H1 (cell line): ENCODE data around the gene ADAM22. TPM values are rescaled to one million over a fixed set of nuclear protein-coding genes. Genes with fewer than 3 reads are reported as not detected.

ENCODE experiments used
- CTCF ChIA-PET: fragments of 300-600 bp; sonication (Branson Sonifier 250); formaldehyde crosslinking; loops from one replicate; lab custom pipeline; 2021; ENCODE audit not compliant: partially characterized antibody; lab: Charles Lee
- POLR2A ChIA-PET: fragments of 300-600 bp; sonication (Branson Sonifier 250); formaldehyde crosslinking; loops from one replicate; lab custom pipeline; 2021; ENCODE audit warnings: inconsistent platforms; ENCODE audit not compliant: partially characterized antibody; lab: Charles Lee
- DNase-seq, 2 experiments: peaks; one replicate each; pipeline versions ENCODE4 v3.0.0 to v3.0.0-alpha.2; 2010 to 2022; ENCODE audit warnings: low spot score in 2 of 2, low read depth in 1 of 2, mixed read lengths in 1 of 2
- FAIRE-seq: peaks from 2 replicates; lab custom pipeline; 2011; peaks lifted over from hg19 to GRCh38; lab: Jason Lieb, UNC
- H2AFZ ChIP-seq: 2 replicates; pipeline ENCODE4 v1.8.1; 2012; ENCODE audit warnings: low read length, inconsistent platforms
- H2AK5ac ChIP-seq: 2 replicates; pipeline ENCODE4 v1.6.1; 2013; ENCODE audit warnings: low read depth, low read length
- H2BK120ac ChIP-seq: replicated peaks from 2 replicates; pipeline ENCODE3; 2013; ENCODE audit warnings: low read depth, low read length, inconsistent platforms
- H2BK12ac ChIP-seq: 2 replicates; pipeline ENCODE4 v1.6.1; 2013; ENCODE audit warnings: low read depth, low read length
- H2BK15ac ChIP-seq: 2 replicates; pipeline ENCODE4 v1.6.1; 2013; ENCODE audit warnings: low read length
- H2BK20ac ChIP-seq: 2 replicates; pipeline ENCODE4 v1.6.1; 2013; ENCODE audit warnings: low read length
- H2BK5ac ChIP-seq: 2 replicates; pipeline ENCODE4 v1.6.1; 2013; ENCODE audit warnings: low read depth, low read length
- H3K14ac ChIP-seq: 2 replicates; pipeline ENCODE4 v1.6.1; 2013; ENCODE audit warnings: inconsistent platforms; ENCODE audit not compliant: insufficient read length
- H3K18ac ChIP-seq: 2 replicates; pipeline ENCODE4 v1.6.1; 2013; ENCODE audit warnings: low read length; ENCODE audit errors: extremely low read depth
- H3K23ac ChIP-seq: 2 replicates; pipeline ENCODE4 v1.6.1; 2013; ENCODE audit warnings: inconsistent platforms; ENCODE audit not compliant: insufficient read length
- H3K23me2 ChIP-seq: 2 replicates; pipeline ENCODE4 v1.6.1; 2013; ENCODE audit warnings: low read depth, low read length
- H3K27ac ChIP-seq: 2 replicates; pipeline ENCODE4 v1.6.1; 2011; ENCODE audit warnings: low read depth, low read length, inconsistent platforms
- H3K27me3 ChIP-seq, 4 experiments: replicated peaks in 1 of 4; 1 replicate in 1 of 4; 2 replicates in 3 of 4; pipeline versions ENCODE4 v1.6.1 to v1.8.1; 2011 to 2013; ENCODE audit warnings: low read length in 3 of 4, mild to moderate bottlenecking in 3 of 4, inconsistent platforms in 2 of 4, mixed read lengths in 2 of 4, moderate library complexity in 1 of 4; ENCODE audit not compliant: control insufficient read depth in 3 of 4, insufficient read depth in 3 of 4; ENCODE audit errors: extremely low read depth in 1 of 4
- H3K36me3 ChIP-seq, 4 experiments: 2 replicates each; pipeline versions ENCODE4 v1.6.1 to v1.8.1; 2011 to 2013; ENCODE audit warnings: mild to moderate bottlenecking in 4 of 4, low read length in 3 of 4, moderate library complexity in 2 of 4, control low read depth in 1 of 4, inconsistent platforms in 1 of 4; ENCODE audit not compliant: insufficient read depth in 4 of 4, control insufficient read depth in 2 of 4
- H3K4ac ChIP-seq: replicated peaks from 2 replicates; pipeline ENCODE3; 2013; ENCODE audit warnings: low read length, low read depth, mixed read lengths, inconsistent platforms; ENCODE audit not compliant: insufficient read length
- H3K4me1 ChIP-seq, 4 experiments: replicated peaks in 1 of 4; 1 replicate in 1 of 4; 2 replicates in 3 of 4; pipeline versions ENCODE4 v1.6.1 to v1.8.1; 2011 to 2013; ENCODE audit warnings: low read length in 3 of 4, inconsistent platforms in 2 of 4, mixed read lengths in 1 of 4; ENCODE audit not compliant: insufficient read depth in 4 of 4, control insufficient read depth in 3 of 4
- H3K4me2 ChIP-seq, 2 experiments: 2 replicates each; pipeline versions ENCODE4 v1.6.1 to v1.8.1; 2011 to 2013; ENCODE audit warnings: low read depth in 2 of 2, low read length in 2 of 2, control low read depth in 1 of 2, inconsistent platforms in 1 of 2, mild to moderate bottlenecking in 1 of 2; ENCODE audit not compliant: insufficient read depth in 1 of 2
- H3K4me3 ChIP-seq, 4 experiments: fragments of 200-600, 300-600 bp in 1 of 4; sonication (generic), shearing (Covaris generic), sonication (Bioruptor Twin) in 1 of 4; 2 replicates each; pipeline versions ENCODE4 v1.5.1 to v1.8.1; 2011 to 2016; ENCODE audit warnings: low read length in 4 of 4, low read depth in 3 of 4, control low read depth in 2 of 4, inconsistent platforms in 2 of 4, mild to moderate bottlenecking in 2 of 4, mixed read lengths in 1 of 4, moderate library complexity in 1 of 4; ENCODE audit not compliant: insufficient read depth in 2 of 4; ENCODE audit errors: extremely low read depth in 1 of 4
- H3K56ac ChIP-seq: replicated peaks from 2 replicates; pipeline ENCODE3; 2013; ENCODE audit warnings: low read depth, mild to moderate bottlenecking, mixed read lengths, low read length, inconsistent platforms; ENCODE audit not compliant: insufficient read length
- H3K79me1 ChIP-seq: 2 replicates; pipeline ENCODE4 v1.6.1; 2013; ENCODE audit warnings: low read depth, low read length, control low read depth
- H3K79me2 ChIP-seq, 2 experiments: 2 replicates each; pipeline versions ENCODE4 v1.6.1 to v1.8.1; 2012 to 2013; ENCODE audit warnings: low read length in 2 of 2, mild to moderate bottlenecking in 2 of 2, inconsistent platforms in 1 of 2; ENCODE audit not compliant: insufficient read depth in 2 of 2, control insufficient read depth in 1 of 2
- H3K9ac ChIP-seq, 4 experiments: replicated peaks in 1 of 4; 1 replicate in 1 of 4; 2 replicates in 3 of 4; pipeline versions ENCODE4 v1.6.1 to v1.8.1; 2011 to 2013; ENCODE audit warnings: low read depth in 3 of 4, low read length in 3 of 4, control low read depth in 2 of 4, mild to moderate bottlenecking in 2 of 4, moderate library complexity in 2 of 4, inconsistent platforms in 1 of 4; ENCODE audit errors: extremely low read depth in 1 of 4
- H3K9me3 ChIP-seq, 2 experiments: 2 replicates each; pipeline versions ENCODE4 v1.6.1 to v1.8.1; 2012 to 2013; ENCODE audit warnings: mild to moderate bottlenecking in 2 of 2, moderate library complexity in 2 of 2, control low read depth in 1 of 2, inconsistent platforms in 1 of 2, low read depth in 1 of 2, low read length in 1 of 2, mixed read lengths in 1 of 2; ENCODE audit not compliant: insufficient read depth in 2 of 2
- H4K20me1 ChIP-seq, 2 experiments: replicated peaks in 1 of 2; 2 replicates each; pipeline versions ENCODE3 to v1.8.1; 2011 to 2013; ENCODE audit warnings: inconsistent platforms in 2 of 2, low read length in 2 of 2, mild to moderate bottlenecking in 1 of 2; ENCODE audit not compliant: insufficient read depth in 2 of 2, control insufficient read depth in 1 of 2
- H4K5ac ChIP-seq: 2 replicates; pipeline ENCODE4 v1.6.1; 2013; ENCODE audit warnings: low read length, low read depth, mixed read lengths, inconsistent platforms; ENCODE audit not compliant: insufficient read length
- H4K8ac ChIP-seq: 2 replicates; pipeline ENCODE4 v1.8.0; 2013; ENCODE audit warnings: mild to moderate bottlenecking, moderate library complexity, low read length, inconsistent platforms; ENCODE audit not compliant: insufficient read depth; ENCODE audit errors: extremely low read depth
- H4K91ac ChIP-seq: replicated peaks from 2 replicates; pipeline ENCODE3; 2013; ENCODE audit warnings: low read length, mixed read lengths, inconsistent platforms; ENCODE audit not compliant: insufficient read length
- CBX5 ChIP-seq: fragments of 300-800, 300-1000 bp; sonication (generic); IDR thresholded peaks from 2 replicates; pipeline ENCODE4 v1.7.1; 2016; ENCODE audit warnings: antibody characterized with exemption, low read length, low read depth
- CEBPB ChIP-seq: IDR thresholded peaks from 2 replicates; pipeline ENCODE4 v1.6.1; 2012; ENCODE audit warnings: low read depth, low read length
- CHD1 ChIP-seq: IDR thresholded peaks from 2 replicates; pipeline ENCODE4 v1.6.1; 2012; ENCODE audit warnings: low read depth, low read length, improper control_type of control experiment
- CREB1 ChIP-seq: IDR thresholded peaks from 2 replicates; pipeline ENCODE4 v1.6.1; 2012; ENCODE audit warnings: inconsistent platforms
- NANOG ChIP-seq: IDR thresholded peaks from 2 replicates; pipeline ENCODE4 v1.6.1; 2011; ENCODE audit warnings: low read length, low read depth, mild to moderate bottlenecking, inconsistent platforms; ENCODE audit not compliant: insufficient read depth, poor library complexity, severe bottlenecking
- NRF1 ChIP-seq: IDR thresholded peaks from 2 replicates; pipeline ENCODE4 v1.6.1; 2011; ENCODE audit warnings: mild to moderate bottlenecking, low read depth, low read length, improper control_type of control experiment
- POLR2A ChIP-seq, 2 experiments: IDR thresholded peaks; 1 replicate in 1 of 2; 2 replicates in 1 of 2; pipeline ENCODE4 v1.6.1; 2011; ENCODE audit warnings: low read depth in 2 of 2, low read length in 2 of 2, mild to moderate bottlenecking in 2 of 2; ENCODE audit errors: control extremely low read depth in 1 of 2
- POU5F1 ChIP-seq: IDR thresholded peaks from 2 replicates; pipeline ENCODE4 v1.6.1; 2011; ENCODE audit warnings: low read depth, mild to moderate bottlenecking, low read length, moderate library complexity
- RFX5 ChIP-seq: IDR thresholded peaks from 2 replicates; pipeline ENCODE4 v1.6.1; 2011; ENCODE audit warnings: low read depth, low read length, improper control_type of control experiment, borderline replicate concordance
- RXRA ChIP-seq: IDR thresholded peaks from 2 replicates; pipeline ENCODE4 v1.6.1; 2011; ENCODE audit warnings: low read depth, mild to moderate bottlenecking, low read length, moderate library complexity; ENCODE audit not compliant: insufficient read depth
- SIX5 ChIP-seq: IDR thresholded peaks from 2 replicates; pipeline ENCODE4 v1.6.1; 2011; ENCODE audit warnings: mild to moderate bottlenecking, low read depth, low read length
- SP2 ChIP-seq: IDR thresholded peaks from 2 replicates; pipeline ENCODE4 v1.6.1; 2012; ENCODE audit warnings: mild to moderate bottlenecking, low read length, inconsistent platforms
- TCF12 ChIP-seq: IDR thresholded peaks from 2 replicates; pipeline ENCODE4 v1.6.1; 2011; ENCODE audit warnings: low read depth, mild to moderate bottlenecking, low read length
- ZNF274 ChIP-seq: IDR thresholded peaks from 2 replicates; pipeline ENCODE4 v1.7.0; 2012; ENCODE audit warnings: low read length, borderline replicate concordance; ENCODE audit errors: extremely low read depth
- WGBS, 2 experiments: shearing (Covaris generic) in 1 of 2; methylation state at CpG; one replicate each; pipeline versions ENCODE4 v1.1.6 to v1.1.7; 2013 to 2015; ENCODE audit warnings: low lambda C conversion rate in 2 of 2, mixed read lengths in 2 of 2, inconsistent platforms in 1 of 2, low coverage in 1 of 2, missing lambda C conversion rate in 1 of 2; ENCODE audit not compliant: insufficient replicate concordance in 2 of 2, insufficient coverage in 1 of 2, insufficient read length in 1 of 2; ENCODE audit errors: extremely low coverage in 1 of 2, missing lambda C conversion rate in 1 of 2; 5-methylcytosine and 5-hydroxymethylcytosine counted together
- polyA plus RNA-seq, 7 experiments: library from polyadenylated mRNA; depleted of rRNA in 3 of 7; stranded (reverse) in 5 of 7; unstranded in 2 of 7; fragments of >200 nt in 5 of 7; fragments of 200-250 nt in 2 of 7; gene quantifications; 1 replicate in 5 of 7; 2 replicates in 1 of 7; 4 replicates in 1 of 7; pipeline versions ENCODE4 v1.2.1 to v1.2.3, GENCODE V29; 2011 to 2013; ENCODE audit warnings: missing spikeins in 2 of 7, mixed read lengths in 2 of 7
- total RNA-seq: library from RNA; stranded (reverse); fragmentation: NEBNext Ultra II Directional; extraction: Animal tissue kit (Norgen Biotek cat#: 25700); gene quantifications from 2 replicates; pipeline ENCODE4 v1.2.1, GENCODE V29; 2021

ADAM22 gene
- total and polyA plus RNA-seq, 2 of the 8 experiments (the other 6 are each of a cell fraction or from before 2014, with no cell fraction given): 4.6 to 21.4 TPM

GRCh38 chr7:88069093-88069492 is 135.0 kb downstream of the ADAM22 start:
- Histone ChIP-seq H2BK5ac (no peak overlapping the region), H2AFZ (no peak overlapping the region)
- no peak for TF ChIP-seq NRF1
- no peak for TF ChIP-seq CBX5
- no peak for TF ChIP-seq ZNF274
- no peak for TF ChIP-seq POU5F1
- no peak for TF ChIP-seq NANOG
- no peak for TF ChIP-seq CREB1
- TF ChIP-seq TCF12: no peak
- TF ChIP-seq SP2: no peak
- TF ChIP-seq CHD1: no peak
- TF ChIP-seq RFX5: no peak
- TF ChIP-seq CEBPB: no peak
- TF ChIP-seq RXRA: no peak
- no peak for TF ChIP-seq SIX5
- TF ChIP-seq POLR2A (IDR thresholded peaks at IDR 0.05; ENCODE audit: control extremely low read depth in 1 of 2, low read depth in 2 of 2, low read length in 2 of 2): no peak
- TF ChIP-seq, all 59 proteins: peak for 0
- Histone ChIP-seq H4K91ac (no peak overlapping the region), H2BK120ac (no peak overlapping the region), H3K9me3 (no peaks in the 10 kb centered on the region), H3K4me3 (no peak overlapping the region), H3K18ac (no peak overlapping the region), H3K14ac (no peak overlapping the region), H3K27ac (no peak overlapping the region), H3K9ac (no peak overlapping the region), H3K23me2 (no peaks in the 10 kb centered on the region; the same call in 1 of the 2 replicates), H3K79me1 (no peaks in the 10 kb centered on the region), H3K56ac (no peak overlapping the region), H2BK12ac (peak overlapping the region; percentile 35; the same call in 1 of the 2 replicates), H3K4ac (no peak overlapping the region), H2BK20ac (no peak overlapping the region), H3K4me1 (peaks cover 0 to 3% (median 0%) of the 10 kb centered on the region in 4 experiments; a peak in 2 of 7 replicates), H4K20me1 (no peaks in the 10 kb centered on the region), H2AK5ac (no peak overlapping the region), H3K4me2 (no peak overlapping the region), H3K36me3 (no peaks in the 10 kb centered on the region), H4K8ac (no peak overlapping the region), H3K23ac (no peak overlapping the region), H3K27me3 (no peaks in the 10 kb centered on the region), H3K79me2 (no peaks in the 10 kb centered on the region), H4K5ac (no peak overlapping the region), H2BK15ac (no peak overlapping the region)
- DNase-seq (no peak), FAIRE-seq (no peak)
- POLR2A ChIA-PET: no interaction called here
- CTCF ChIA-PET: no interaction called here
- 100% methylated on average over 1 of the region's 1 CpG; no CpG with 5 or more reads in 1 of the 2 experiments for WGBS, 2 experiments
